PFSK-1 (cell line): ENCODE results near the gene SLC4A4.

Experiments used
- POLR2AphosphoS5 ChIP-seq: IDR thresholded peaks from 2 replicates; pipeline ENCODE4 v1.6.1; 2012; ENCODE audit warnings: low read depth, mild to moderate bottlenecking, control low read depth, low read length, moderate library complexity
- TF ChIP-seq, protein P1 (sequence below), 2 experiments: IDR thresholded peaks; 2 replicates each; pipeline versions ENCODE4 v1.6.1 to v1.8.0; 2011 to 2012; ENCODE audit warnings: low read depth in 2 of 2, low read length in 2 of 2, control low read depth in 1 of 2, inconsistent platforms in 1 of 2, mild to moderate bottlenecking in 1 of 2, moderate library complexity in 1 of 2; ENCODE audit not compliant: insufficient read depth in 1 of 2

DNA sequence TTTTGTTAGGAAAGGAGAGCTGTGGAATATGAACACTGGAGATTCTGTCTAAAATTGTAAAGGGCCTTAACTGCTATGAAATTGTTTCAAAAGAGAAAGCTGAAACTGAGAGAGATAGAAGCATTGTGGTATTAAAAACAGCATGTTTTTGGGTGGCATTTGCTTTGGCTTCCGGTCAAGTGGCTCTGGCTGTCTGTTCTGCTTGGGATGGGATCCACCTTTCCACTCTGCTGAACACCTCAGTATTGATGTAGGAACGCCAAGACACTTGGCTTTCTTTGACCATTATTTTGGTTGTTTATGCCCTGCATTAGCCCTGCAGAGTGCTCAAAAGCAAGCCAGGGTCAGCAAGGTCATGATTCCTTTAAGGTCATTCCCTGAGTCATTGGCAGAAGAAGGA, 199.7 kb downstream of the SLC4A4 start:
- TF ChIP-seq, protein P1, sequence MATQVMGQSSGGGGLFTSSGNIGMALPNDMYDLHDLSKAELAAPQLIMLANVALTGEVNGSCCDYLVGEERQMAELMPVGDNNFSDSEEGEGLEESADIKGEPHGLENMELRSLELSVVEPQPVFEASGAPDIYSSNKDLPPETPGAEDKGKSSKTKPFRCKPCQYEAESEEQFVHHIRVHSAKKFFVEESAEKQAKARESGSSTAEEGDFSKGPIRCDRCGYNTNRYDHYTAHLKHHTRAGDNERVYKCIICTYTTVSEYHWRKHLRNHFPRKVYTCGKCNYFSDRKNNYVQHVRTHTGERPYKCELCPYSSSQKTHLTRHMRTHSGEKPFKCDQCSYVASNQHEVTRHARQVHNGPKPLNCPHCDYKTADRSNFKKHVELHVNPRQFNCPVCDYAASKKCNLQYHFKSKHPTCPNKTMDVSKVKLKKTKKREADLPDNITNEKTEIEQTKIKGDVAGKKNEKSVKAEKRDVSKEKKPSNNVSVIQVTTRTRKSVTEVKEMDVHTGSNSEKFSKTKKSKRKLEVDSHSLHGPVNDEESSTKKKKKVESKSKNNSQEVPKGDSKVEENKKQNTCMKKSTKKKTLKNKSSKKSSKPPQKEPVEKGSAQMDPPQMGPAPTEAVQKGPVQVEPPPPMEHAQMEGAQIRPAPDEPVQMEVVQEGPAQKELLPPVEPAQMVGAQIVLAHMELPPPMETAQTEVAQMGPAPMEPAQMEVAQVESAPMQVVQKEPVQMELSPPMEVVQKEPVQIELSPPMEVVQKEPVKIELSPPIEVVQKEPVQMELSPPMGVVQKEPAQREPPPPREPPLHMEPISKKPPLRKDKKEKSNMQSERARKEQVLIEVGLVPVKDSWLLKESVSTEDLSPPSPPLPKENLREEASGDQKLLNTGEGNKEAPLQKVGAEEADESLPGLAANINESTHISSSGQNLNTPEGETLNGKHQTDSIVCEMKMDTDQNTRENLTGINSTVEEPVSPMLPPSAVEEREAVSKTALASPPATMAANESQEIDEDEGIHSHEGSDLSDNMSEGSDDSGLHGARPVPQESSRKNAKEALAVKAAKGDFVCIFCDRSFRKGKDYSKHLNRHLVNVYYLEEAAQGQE (IDR thresholded peaks at IDR 0.05; ENCODE audit: insufficient read depth in 1 of 2, low read depth in 2 of 2, low read length in 2 of 2), result no peak
- no peak for TF ChIP-seq POLR2AphosphoS5
